Ovary (tissue), 9 donors: ENCODE measurements around the gene AVEN. TPM values are rescaled to one million over a fixed set of nuclear protein-coding genes. Genes with fewer than 3 reads are reported as not detected.

ENCODE experiments used
- DNase-seq, 5 donors: peaks; one replicate each; pipeline ENCODE4 v3.0.0-alpha.2; 2019 to 2020
- H3K27ac ChIP-seq, 2 donors: fragments of 200-600 bp; one replicate each; pipeline versions ENCODE4 v1.5.1 to v1.8.0; 2019 to 2022
- H3K27me3 ChIP-seq: fragments of 200-600 bp; one replicate; pipeline ENCODE4 v1.8.0; 2022
- H3K36me3 ChIP-seq: fragments of 200-600 bp; sonication (generic); one replicate; pipeline ENCODE4 v1.5.1; 2019
- H3K4me1 ChIP-seq: one replicate; pipeline ENCODE4 v1.8.1; 2013; ENCODE audit warnings: mild to moderate bottlenecking, moderate library complexity; ENCODE audit not compliant: insufficient read depth
- H3K4me3 ChIP-seq: fragments of 200-600 bp; sonication (generic); one replicate; pipeline ENCODE4 v1.5.1; 2017
- H3K9me3 ChIP-seq, 2 donors: fragments of 200-600 bp in 1 of 2; sonication (generic) in 1 of 2; one replicate each; pipeline versions ENCODE4 v1.5.1 to v1.8.1; 2013 to 2019; ENCODE audit warnings: mild to moderate bottlenecking in 1 of 2, moderate library complexity in 1 of 2
- CTCF ChIP-seq, 3 donors: fragments of 450-650 bp in 2 of 3; fragments of 200-600 bp in 1 of 3; IDR thresholded peaks; one replicate each; pipeline versions ENCODE4 v1.5.1 to v1.8.0; 2016 to 2022; ENCODE audit warnings: antibody characterized with exemption in 3 of 3, mild to moderate bottlenecking in 1 of 3
- EP300 ChIP-seq: sonication (generic); formaldehyde crosslinking; IDR thresholded peaks from one replicate; pipeline ENCODE4 v1.6.1; 2017; ENCODE audit warnings: antibody characterized with exemption
- POLR2A ChIP-seq: fragments of 450-650 bp; IDR thresholded peaks from one replicate; pipeline ENCODE4 v1.6.1; 2017; ENCODE audit warnings: antibody characterized with exemption, mild to moderate bottlenecking, moderate library complexity
- WGBS, 3 donors: extraction: QIAGEN DNeasy Blood & Tissue Kit in 1 of 3; methylation state at CpG; one replicate each; pipeline versions ENCODE4 v1.1.5 to v1.1.7; 2013 to 2017; 5-methylcytosine and 5-hydroxymethylcytosine counted together
- intact Hi-C, 4 donors: fragments of 100-400 bp; cut with DNase I; formaldehyde crosslinking; loops; one replicate each; pipeline versions ENCODE4 v1.11.0 to v1.15.1; 2022 to 2023
- polyA plus RNA-seq, 2 donors: library from polyadenylated mRNA; stranded (reverse); fragments of 200-250 nt in 1 of 2; fragments of 350-450 nt in 1 of 2; fragmentation: Illumina TruSeq in 1 of 2; extraction: RNeasy Lipid Tissue Mini Kit (QIAGEN cat#74804) in 1 of 2; gene quantifications; one replicate each; pipeline ENCODE4 v1.2.3, GENCODE V29; 2013 to 2014
- total RNA-seq, 7 donors: library from RNA; depleted of rRNA in 2 of 7; stranded (reverse); fragments of >200 nt in 2 of 7; fragmentation: NEBNext Ultra II Directional in 3 of 7; extraction: Animal tissue kit (Norgen Biotek cat#: 25700) in 3 of 7; gene quantifications; one replicate each; pipeline versions ENCODE4 v1.1.0 to v1.2.4, GENCODE V29; 2016 to 2023
- donor health status: DM: no; HTN: no; CAD: no; lungs with moderate emphysema.
- donor health status: DM: no; HTN: no; CAD: no.
- donor health status: Bipolar disorder and iron deficiency.
- donor health status: DM: yes; HTN: yes; CAD: no.
- donor health status: DM: no; HTN: no; CAD: no.
- donor health status: DM: yes; HTN: yes; CAD: no.

The AVEN gene
- total and polyA plus RNA-seq, 9 donors, result 9.0 to 20.9 (median 11.5) TPM

DNA sequence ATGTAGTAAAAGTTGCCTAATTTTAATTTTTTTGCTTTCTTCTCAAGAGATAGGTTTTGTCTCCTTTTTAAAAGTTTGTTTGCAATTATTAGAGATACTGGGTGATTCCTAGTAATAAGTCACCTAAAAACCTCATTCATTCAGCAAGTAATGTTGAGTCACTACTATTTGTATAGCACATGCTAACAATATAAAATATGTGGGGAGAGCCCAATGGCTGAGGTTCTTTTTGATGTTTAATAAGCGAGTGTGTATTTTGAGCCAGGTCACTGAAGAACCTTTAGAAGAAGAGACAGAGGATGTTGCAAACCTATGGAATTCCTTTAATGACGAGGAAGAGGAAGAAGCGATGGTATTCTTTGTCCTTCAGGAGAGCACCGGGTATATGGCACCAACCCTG lies 194.4 kb downstream of the AVEN start:
- intact Hi-C loops, result no loop called here
- DNase-seq, result no peak
- WGBS, 3 donors, result 89 to 95% (median 95%) methylated on average over 4 of the region's 4 CpGs
- Histone ChIP-seq H3K36me3 (no peaks in the 10 kb centered on the region), H3K4me1 (no peaks in the 10 kb centered on the region), H3K27me3 (no peaks in the 10 kb centered on the region), H3K27ac (no peak overlapping the region), H3K9me3 (no peaks in the 10 kb centered on the region), H3K4me3 (no peak overlapping the region)
- TF ChIP-seq EP300, result no peak
- TF ChIP-seq POLR2A, result no peak
- TF ChIP-seq CTCF (IDR thresholded peaks at IDR 0.05), result no peak

DNA sequence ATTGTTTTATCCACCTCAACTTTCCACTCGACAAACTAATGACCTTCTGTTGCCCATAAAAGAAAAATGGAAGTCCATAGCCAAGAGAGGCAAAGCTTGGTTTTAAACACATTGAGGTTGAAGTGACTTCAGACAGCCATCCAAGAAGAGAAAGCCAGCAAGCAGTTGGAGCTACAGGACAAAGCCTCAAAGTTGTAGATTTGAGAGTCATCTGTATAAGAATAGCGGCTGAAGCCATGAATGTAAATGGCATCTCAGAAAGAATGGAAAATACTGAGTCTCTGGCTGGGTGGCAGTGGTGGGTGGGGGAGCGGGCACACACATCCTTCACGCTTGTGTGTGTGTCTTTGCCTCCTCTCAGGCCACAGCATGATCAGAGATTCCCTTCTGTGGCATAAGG lies 194.8 kb downstream of the AVEN start:
- H3K4me1 ChIP-seq, result no peaks in the 10 kb centered on the region
- no peak for DNase-seq
- intact Hi-C loops, result no loop called here
- WGBS, 3 donors, result 86 to 89% (median 87%) methylated on average over 4 of the region's 4 CpGs
- TF ChIP-seq POLR2A (no peak), CTCF (IDR thresholded peaks at IDR 0.05) (no peak), EP300 (no peak)
- H3K27me3 ChIP-seq, result no peaks in the 10 kb centered on the region
- H3K9me3 ChIP-seq, result no peaks in the 10 kb centered on the region
- H3K27ac ChIP-seq, result no peak overlapping the region
- no peaks in the 10 kb centered on the region for H3K36me3 ChIP-seq
- no peak overlapping the region for H3K4me3 ChIP-seq

DNA sequence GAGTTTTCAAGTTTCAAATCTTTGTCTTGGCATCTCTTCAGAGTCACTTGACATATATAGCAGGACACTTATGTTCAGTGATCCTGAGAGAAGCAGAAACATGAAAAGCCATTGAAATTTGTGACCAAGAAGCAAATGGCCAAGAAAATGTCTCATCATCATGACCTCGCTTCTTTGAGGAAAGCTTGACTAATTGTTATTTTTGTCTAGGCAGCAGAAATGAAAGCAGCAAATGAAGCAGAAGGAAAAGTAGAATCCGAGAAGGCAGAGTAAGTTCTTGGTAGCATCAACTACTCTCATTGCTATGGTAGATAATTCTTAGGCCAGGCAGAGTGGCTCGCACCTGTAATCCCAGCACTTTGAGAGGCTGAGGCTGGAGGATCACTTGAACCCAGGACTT lies 198.4 kb downstream of the AVEN start:
- no peaks in the 10 kb centered on the region for H3K36me3 ChIP-seq
- H3K4me3 ChIP-seq, result no peak overlapping the region
- intact Hi-C loops, result no loop called here
- no peak for TF ChIP-seq EP300
- no peak for TF ChIP-seq POLR2A
- TF ChIP-seq CTCF (IDR thresholded peaks at IDR 0.05), result no peak
- H3K27ac ChIP-seq, result no peak overlapping the region
- DNase-seq, result no peak
- H3K9me3 ChIP-seq, result no peaks in the 10 kb centered on the region
- WGBS, 3 donors, result 93 to 95% (median 94%) methylated on average over 3 of the region's 3 CpGs
- H3K27me3 ChIP-seq, result no peaks in the 10 kb centered on the region
- no peaks in the 10 kb centered on the region for H3K4me1 ChIP-seq

- no peak for DNase-seq
- H3K4me1 ChIP-seq, result no peaks in the 10 kb centered on the region
- intact Hi-C loops, result no loop called here
- no peaks in the 10 kb centered on the region for H3K9me3 ChIP-seq
- H3K4me3 ChIP-seq, result no peak overlapping the region
- no peaks in the 10 kb centered on the region for H3K27me3 ChIP-seq
- H3K27ac ChIP-seq, result no peak overlapping the region
- no peak for TF ChIP-seq POLR2A
- TF ChIP-seq EP300, result no peak
- TF ChIP-seq CTCF (IDR thresholded peaks at IDR 0.05), result no peak
- 92 to 95% (median 95%) methylated on average over 2 of the region's 2 CpGs for WGBS, 3 donors
- no peaks in the 10 kb centered on the region for H3K36me3 ChIP-seq
Measured at GRCh38 chr15:33839540-33839939, 199.5 kb downstream of the AVEN start.

- 71 to 89% (median 71%) methylated on average over 1 of the region's 1 CpG for WGBS, 3 donors
- H3K27me3 ChIP-seq, result no peaks in the 10 kb centered on the region
- no peak for TF ChIP-seq EP300
- no peak for TF ChIP-seq CTCF (IDR thresholded peaks at IDR 0.05)
- DNase-seq, result no peak
- H3K27ac ChIP-seq, result no peak overlapping the region
- H3K9me3 ChIP-seq, result no peaks in the 10 kb centered on the region
- H3K4me1 ChIP-seq, result no peaks in the 10 kb centered on the region
- H3K36me3 ChIP-seq, result no peaks in the 10 kb centered on the region
- intact Hi-C loops, result no loop called here
- no peak overlapping the region for H3K4me3 ChIP-seq
Measured at GRCh38 chr15:33837294-33837693, 201.7 kb downstream of the AVEN start.
